ENCODE data around the gene ELF5.

- TF ChIP-seq CTCF (IDR thresholded peaks at IDR 0.05; ENCODE audit: poor library complexity, severe bottlenecking) = no peak
- TF ChIP-seq POLR2AphosphoS5 (IDR thresholded peaks at IDR 0.05) = no peak
- no peak for TF ChIP-seq EZH2 (IDR thresholded peaks at IDR 0.05; ENCODE audit: borderline replicate concordance, insufficient read depth, low read length, poor library complexity, severe bottlenecking)
- no peak for TF ChIP-seq MXI1 (conservative IDR thresholded peaks at IDR 0.05; ENCODE audit: poor library complexity, severe bottlenecking)
- TF ChIP-seq SMC3 (conservative IDR thresholded peaks at IDR 0.05; ENCODE audit: poor library complexity) = no peak
- no peak for TF ChIP-seq REST (IDR thresholded peaks at IDR 0.05; ENCODE audit: borderline replicate concordance)
- TF ChIP-seq EP300 (conservative IDR thresholded peaks at IDR 0.05; ENCODE audit: poor library complexity, severe bottlenecking) = no peak
- TF ChIP-seq RAD21 (conservative IDR thresholded peaks at IDR 0.05) = no peak
- TF ChIP-seq TAF1 (IDR thresholded peaks at IDR 0.05; ENCODE audit: low read depth) = no peak
These were observed at the start of gene ELF5 for GRCh38 chr11:34513682-34514449.

All from neural cell (in vitro differentiated cells).